ENCODE data around the gene SPHKAP.

DNA sequence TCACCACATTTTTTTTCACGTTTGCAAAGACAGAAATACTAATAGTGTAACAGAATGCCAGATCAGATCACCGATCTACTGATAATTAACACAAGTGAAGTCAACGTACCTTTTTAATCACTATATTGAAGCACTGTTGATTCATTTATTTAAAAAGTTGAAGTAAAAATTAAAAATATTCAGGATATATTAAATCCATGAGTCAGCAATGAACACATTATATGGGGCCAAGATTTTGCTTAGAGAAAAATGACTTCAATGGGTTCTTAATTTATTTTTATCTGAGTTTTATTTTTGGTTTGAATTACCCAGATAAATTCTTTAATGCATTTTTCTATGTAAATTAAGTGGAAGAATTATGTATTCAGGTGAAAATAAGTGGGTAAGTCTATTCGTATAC, 14.2 kb downstream of the SPHKAP start:
- TF ChIP-seq, protein P1, sequence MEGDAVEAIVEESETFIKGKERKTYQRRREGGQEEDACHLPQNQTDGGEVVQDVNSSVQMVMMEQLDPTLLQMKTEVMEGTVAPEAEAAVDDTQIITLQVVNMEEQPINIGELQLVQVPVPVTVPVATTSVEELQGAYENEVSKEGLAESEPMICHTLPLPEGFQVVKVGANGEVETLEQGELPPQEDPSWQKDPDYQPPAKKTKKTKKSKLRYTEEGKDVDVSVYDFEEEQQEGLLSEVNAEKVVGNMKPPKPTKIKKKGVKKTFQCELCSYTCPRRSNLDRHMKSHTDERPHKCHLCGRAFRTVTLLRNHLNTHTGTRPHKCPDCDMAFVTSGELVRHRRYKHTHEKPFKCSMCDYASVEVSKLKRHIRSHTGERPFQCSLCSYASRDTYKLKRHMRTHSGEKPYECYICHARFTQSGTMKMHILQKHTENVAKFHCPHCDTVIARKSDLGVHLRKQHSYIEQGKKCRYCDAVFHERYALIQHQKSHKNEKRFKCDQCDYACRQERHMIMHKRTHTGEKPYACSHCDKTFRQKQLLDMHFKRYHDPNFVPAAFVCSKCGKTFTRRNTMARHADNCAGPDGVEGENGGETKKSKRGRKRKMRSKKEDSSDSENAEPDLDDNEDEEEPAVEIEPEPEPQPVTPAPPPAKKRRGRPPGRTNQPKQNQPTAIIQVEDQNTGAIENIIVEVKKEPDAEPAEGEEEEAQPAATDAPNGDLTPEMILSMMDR (IDR thresholded peaks at IDR 0.05; ENCODE audit: borderline replicate concordance, extremely low read depth, low read length, poor library complexity, severe bottlenecking): no peak
- no peak for TF ChIP-seq EZH2 (IDR thresholded peaks at IDR 0.05; ENCODE audit: borderline replicate concordance, low read depth, low read length, severe bottlenecking)
